ENCODE measurements around the gene ENTHD1.

DNA sequence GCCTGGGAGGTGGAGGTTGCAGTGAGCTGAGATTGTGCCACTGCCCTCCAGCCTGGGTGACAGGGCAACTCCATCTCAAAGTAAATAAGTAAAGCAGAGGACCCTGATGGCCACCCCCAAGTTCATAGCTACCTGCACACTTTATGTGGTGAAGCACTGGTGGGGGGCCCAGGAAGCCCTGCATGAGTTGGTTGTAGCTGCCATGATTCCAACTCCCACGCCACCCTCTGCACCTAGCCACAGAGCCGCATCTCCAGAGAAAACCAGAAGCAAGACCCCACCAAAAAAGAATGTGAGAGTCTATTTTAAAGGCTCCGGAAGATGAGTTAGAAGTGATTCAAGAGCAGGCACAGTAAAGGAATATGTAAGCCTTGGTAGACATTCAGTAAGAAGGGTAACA, 46.3 kb upstream of the ENTHD1 start:
- TF ChIP-seq CTCF (IDR thresholded peaks at IDR 0.05; ENCODE audit: low read length) (no peak), EZH2 (optimal IDR thresholded peaks at IDR 0.05; ENCODE audit: low read depth, low read length) (no peak), EZH2phosphoT487 (IDR thresholded peaks at IDR 0.05; ENCODE audit: low read length) (no peak)
